ENCODE results near the gene TUBB4B. TPM values are rescaled to one million over a fixed set of nuclear protein-coding genes. Genes with fewer than 3 reads are reported as not detected.
"Not testable (repeated sequence)": the region's sequence is repeated elsewhere in the genome, so short reads cannot be mapped to it uniquely, and the experiment has no call there.

Gene TUBB4B
- total RNA-seq, 1 experiment from 2014 or later, result 714 TPM

DNA sequence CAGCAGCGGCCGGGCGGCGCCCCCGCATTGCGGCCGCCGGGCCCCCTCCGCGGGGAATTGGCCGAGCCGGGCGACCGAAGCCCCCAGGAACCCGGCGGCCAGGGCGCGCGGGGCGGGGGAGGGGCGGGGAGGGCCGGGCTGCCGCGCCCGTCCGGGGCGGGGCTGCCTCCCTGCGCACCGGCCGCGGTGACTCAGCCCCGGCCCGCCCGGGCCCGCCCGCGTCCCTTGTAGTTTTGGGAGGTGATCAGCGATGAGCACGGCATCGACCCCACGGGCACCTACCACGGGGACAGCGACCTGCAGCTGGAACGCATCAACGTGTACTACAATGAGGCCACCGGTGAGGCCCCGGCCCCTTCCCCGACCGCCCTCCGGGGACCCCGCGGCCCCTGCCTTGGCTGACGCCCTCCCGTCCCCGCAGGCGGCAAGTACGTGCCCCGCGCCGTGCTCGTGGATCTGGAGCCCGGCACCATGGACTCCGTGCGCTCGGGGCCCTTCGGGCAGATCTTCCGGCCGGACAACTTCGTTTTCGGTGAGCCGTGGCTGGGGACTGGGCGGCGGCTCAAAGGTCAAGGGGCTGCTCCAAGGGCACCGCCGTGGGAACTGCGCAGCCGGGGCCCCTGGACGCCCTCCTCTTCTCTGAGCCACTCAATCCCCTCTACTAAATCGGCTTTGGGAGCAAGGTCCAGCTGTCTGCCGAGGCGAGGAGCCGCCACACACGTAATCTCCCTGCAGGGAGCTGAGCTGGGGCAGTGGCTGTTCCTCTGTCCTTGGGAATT, 592 bp downstream of the TUBB4B start:
- ChIA-PET CTCF (no interaction called here), POLR2A (ENCODE audit: low non-redundant PET) (interaction anchor here (0.6 to 0.9 kb wide), 2 partner anchors 13 to 171 kb away, joined by 3 to 4 read pairs; partner anchors contain the start of genes NELFB and SAPCD2)
- intact Hi-C loops (cut with micrococcal nuclease; ENCODE audit: unreplicated experiment), result loop anchor here (2.0 kb wide), 1 partner anchor 41 kb away; the partner anchor contains the start of gene TPRN
- TF ChIP-seq, protein P1, sequence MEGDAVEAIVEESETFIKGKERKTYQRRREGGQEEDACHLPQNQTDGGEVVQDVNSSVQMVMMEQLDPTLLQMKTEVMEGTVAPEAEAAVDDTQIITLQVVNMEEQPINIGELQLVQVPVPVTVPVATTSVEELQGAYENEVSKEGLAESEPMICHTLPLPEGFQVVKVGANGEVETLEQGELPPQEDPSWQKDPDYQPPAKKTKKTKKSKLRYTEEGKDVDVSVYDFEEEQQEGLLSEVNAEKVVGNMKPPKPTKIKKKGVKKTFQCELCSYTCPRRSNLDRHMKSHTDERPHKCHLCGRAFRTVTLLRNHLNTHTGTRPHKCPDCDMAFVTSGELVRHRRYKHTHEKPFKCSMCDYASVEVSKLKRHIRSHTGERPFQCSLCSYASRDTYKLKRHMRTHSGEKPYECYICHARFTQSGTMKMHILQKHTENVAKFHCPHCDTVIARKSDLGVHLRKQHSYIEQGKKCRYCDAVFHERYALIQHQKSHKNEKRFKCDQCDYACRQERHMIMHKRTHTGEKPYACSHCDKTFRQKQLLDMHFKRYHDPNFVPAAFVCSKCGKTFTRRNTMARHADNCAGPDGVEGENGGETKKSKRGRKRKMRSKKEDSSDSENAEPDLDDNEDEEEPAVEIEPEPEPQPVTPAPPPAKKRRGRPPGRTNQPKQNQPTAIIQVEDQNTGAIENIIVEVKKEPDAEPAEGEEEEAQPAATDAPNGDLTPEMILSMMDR (conservative IDR thresholded peaks at IDR 0.05; ENCODE audit: low read depth, low read length), result no peak
- no peak for TF ChIP-seq EZH2 (IDR thresholded peaks at IDR 0.05; ENCODE audit: borderline replicate concordance, low read depth, low read length, poor library complexity, severe bottlenecking)
- Histone ChIP-seq H3K36me3 (ENCODE audit: insufficient read depth, low read length, poor library complexity, severe bottlenecking) (peaks cover 24% of the 10 kb centered on the region), H3K27ac (ENCODE audit: low read depth, low read length, poor library complexity, severe bottlenecking) (peak overlapping the region; percentile 88), H3K4me3 (ENCODE audit: low read depth, low read length, poor library complexity, severe bottlenecking) (peak overlapping the region; percentile 97), H3K4me1 (ENCODE audit: insufficient read depth, low read length, poor library complexity, severe bottlenecking) (peaks cover 41% of the 10 kb centered on the region), H3K27me3 (replicated peaks; ENCODE audit: insufficient read depth, low read depth, low read length, poor library complexity) (no peaks in the 10 kb centered on the region), H3K9me3 (ENCODE audit: low read depth, low read length, poor library complexity, severe bottlenecking) (no peaks in the 10 kb centered on the region)
- BruUV-seq (replicated peaks), result no TSS peak
- DNase-seq (ENCODE audit: low spot score), result no peak

DNA sequence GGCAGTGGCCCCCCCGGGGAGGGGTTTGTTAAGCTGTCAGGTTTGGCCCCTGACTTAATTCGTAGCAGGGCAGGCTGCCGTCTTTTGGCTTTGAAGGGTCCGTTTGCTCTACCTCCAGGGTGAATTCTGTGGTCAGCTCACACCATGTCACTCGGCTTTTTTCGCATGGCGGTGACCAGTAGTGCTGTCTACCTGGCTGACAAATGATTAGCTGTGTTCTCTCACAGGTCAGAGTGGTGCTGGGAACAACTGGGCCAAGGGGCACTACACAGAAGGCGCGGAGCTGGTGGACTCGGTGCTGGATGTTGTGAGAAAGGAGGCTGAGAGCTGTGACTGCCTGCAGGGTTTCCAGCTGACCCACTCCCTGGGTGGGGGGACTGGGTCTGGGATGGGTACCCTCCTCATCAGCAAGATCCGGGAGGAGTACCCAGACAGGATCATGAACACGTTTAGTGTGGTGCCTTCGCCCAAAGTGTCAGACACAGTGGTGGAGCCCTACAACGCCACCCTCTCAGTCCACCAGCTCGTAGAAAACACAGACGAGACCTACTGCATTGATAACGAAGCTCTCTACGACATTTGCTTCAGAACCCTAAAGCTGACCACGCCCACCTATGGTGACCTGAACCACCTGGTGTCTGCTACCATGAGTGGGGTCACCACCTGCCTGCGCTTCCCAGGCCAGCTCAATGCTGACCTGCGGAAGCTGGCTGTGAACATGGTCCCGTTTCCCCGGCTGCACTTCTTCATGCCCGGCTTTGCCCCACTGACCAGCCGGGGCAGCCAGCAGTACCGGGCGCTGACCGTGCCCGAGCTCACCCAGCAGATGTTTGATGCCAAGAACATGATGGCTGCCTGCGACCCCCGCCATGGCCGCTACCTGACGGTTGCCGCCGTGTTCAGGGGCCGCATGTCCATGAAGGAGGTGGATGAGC, 1.4 kb downstream of the TUBB4B start:
- peak overlapping the region; percentile 88 for H3K27ac ChIP-seq (ENCODE audit: low read depth, low read length, poor library complexity, severe bottlenecking)
- H3K36me3 ChIP-seq (ENCODE audit: insufficient read depth, low read length, poor library complexity, severe bottlenecking), result peaks cover 24% of the 10 kb centered on the region
- intact Hi-C loops (cut with micrococcal nuclease; ENCODE audit: unreplicated experiment), result no loop called here
- peak overlapping the region; percentile 97 for H3K4me3 ChIP-seq (ENCODE audit: low read depth, low read length, poor library complexity, severe bottlenecking)
- no TSS peak for BruUV-seq (replicated peaks)
- CTCF ChIA-PET, result no interaction called here
- POLR2A ChIA-PET (ENCODE audit: low non-redundant PET), result interaction anchor here (0.6 kb wide), 3 partner anchors 19 to 184 kb away, joined by 3 to 9 read pairs (median 4); partner anchors contain the start of gene SAPCD2
- no peaks in the 10 kb centered on the region for H3K9me3 ChIP-seq (ENCODE audit: low read depth, low read length, poor library complexity, severe bottlenecking)
- no peak for TF ChIP-seq EZH2 (IDR thresholded peaks at IDR 0.05; ENCODE audit: borderline replicate concordance, low read depth, low read length, poor library complexity, severe bottlenecking)
- TF ChIP-seq, protein P1 (conservative IDR thresholded peaks at IDR 0.05; ENCODE audit: low read depth, low read length), result no peak
- peaks cover 33% of the 10 kb centered on the region for H3K4me1 ChIP-seq (ENCODE audit: insufficient read depth, low read length, poor library complexity, severe bottlenecking)
- DNase-seq (ENCODE audit: low spot score), result no peak
- no peaks in the 10 kb centered on the region for H3K27me3 ChIP-seq (replicated peaks; ENCODE audit: insufficient read depth, low read depth, low read length, poor library complexity)

DNA sequence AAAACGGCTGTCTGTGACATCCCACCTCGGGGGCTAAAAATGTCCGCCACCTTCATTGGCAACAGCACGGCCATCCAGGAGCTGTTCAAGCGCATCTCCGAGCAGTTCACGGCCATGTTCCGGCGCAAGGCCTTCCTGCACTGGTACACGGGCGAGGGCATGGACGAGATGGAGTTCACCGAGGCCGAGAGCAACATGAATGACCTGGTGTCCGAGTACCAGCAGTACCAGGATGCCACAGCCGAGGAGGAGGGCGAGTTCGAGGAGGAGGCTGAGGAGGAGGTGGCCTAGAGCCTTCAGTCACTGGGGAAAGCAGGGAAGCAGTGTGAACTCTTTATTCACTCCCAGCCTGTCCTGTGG, 2.2 kb downstream of the TUBB4B start:
- H3K9me3 ChIP-seq (ENCODE audit: low read depth, low read length, poor library complexity, severe bottlenecking); DNase-seq (ENCODE audit: low spot score); CTCF ChIA-PET; H3K27ac ChIP-seq (ENCODE audit: low read depth, low read length, poor library complexity, severe bottlenecking); intact Hi-C loops (cut with micrococcal nuclease; ENCODE audit: unreplicated experiment); H3K27me3 ChIP-seq (replicated peaks; ENCODE audit: insufficient read depth, low read depth, low read length, poor library complexity): not testable (repeated sequence)
- H3K4me1 ChIP-seq (ENCODE audit: insufficient read depth, low read length, poor library complexity, severe bottlenecking), result peaks cover 30% of the 10 kb centered on the region
- H3K4me3 ChIP-seq (ENCODE audit: low read depth, low read length, poor library complexity, severe bottlenecking), result peak overlapping the region; percentile 97
- POLR2A ChIA-PET (ENCODE audit: low non-redundant PET), result interaction anchor here (0.6 kb wide), 1 partner anchor 20 kb away, joined by 9 read pairs; no protein-coding TSS in a partner anchor
- peaks cover 24% of the 10 kb centered on the region for H3K36me3 ChIP-seq (ENCODE audit: insufficient read depth, low read length, poor library complexity, severe bottlenecking)
- BruUV-seq (replicated peaks), result TSS peak; percentile 81
